HG03066 (cell line): Measurements from ENCODE around the gene GNB1L.

Experiments used
- ATAC-seq: cut with Tn5 transposase; IDR thresholded peaks from one replicate; pipeline ENCODE4 v1.9.1; 2021; ENCODE audit warnings: low read depth; ENCODE audit not compliant: unreplicated experiment

The GNB1L gene

GRCh38 chr22:19877626-19878339 is 23.1 kb upstream of the GNB1L start:
- no peak for ATAC-seq

DNA sequence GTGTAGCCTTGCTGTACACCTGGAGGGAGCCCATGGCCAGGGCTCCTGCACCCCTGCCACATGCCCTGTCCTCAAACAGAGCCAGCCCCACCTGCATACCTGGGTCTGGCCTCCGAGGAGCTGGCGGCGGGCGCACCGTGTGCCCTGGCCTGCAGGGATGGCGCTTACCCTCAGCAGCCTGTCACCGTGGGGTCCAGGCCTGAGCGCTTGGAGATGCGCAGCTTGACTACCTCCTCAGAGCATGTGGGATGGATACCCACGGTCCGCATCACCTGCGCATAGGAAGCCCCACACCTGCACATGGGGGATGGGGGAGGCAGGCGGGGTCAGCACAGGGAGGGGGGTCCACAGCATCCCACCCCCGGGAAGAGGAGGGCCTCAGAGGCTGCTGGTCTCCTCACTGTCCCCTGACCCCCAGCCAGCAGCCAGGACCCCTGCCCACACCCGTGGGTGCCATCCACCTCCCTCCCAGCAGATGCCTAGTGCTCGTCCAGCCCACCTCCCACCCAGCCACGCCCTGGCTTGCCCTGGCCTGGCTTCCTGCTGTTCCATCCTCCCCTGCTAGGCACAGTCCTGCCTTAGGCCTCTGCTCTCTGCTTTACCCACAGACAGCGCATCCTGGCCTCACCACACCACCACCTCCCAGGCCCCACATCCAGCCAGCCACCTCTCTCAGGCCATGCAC is 22.4 kb upstream of the GNB1L start:
- ATAC-seq, result no peak

- no peak for ATAC-seq
These were observed 21.8 kb upstream of the GNB1L start for GRCh38 chr22:19876314-19876940.

DNA sequence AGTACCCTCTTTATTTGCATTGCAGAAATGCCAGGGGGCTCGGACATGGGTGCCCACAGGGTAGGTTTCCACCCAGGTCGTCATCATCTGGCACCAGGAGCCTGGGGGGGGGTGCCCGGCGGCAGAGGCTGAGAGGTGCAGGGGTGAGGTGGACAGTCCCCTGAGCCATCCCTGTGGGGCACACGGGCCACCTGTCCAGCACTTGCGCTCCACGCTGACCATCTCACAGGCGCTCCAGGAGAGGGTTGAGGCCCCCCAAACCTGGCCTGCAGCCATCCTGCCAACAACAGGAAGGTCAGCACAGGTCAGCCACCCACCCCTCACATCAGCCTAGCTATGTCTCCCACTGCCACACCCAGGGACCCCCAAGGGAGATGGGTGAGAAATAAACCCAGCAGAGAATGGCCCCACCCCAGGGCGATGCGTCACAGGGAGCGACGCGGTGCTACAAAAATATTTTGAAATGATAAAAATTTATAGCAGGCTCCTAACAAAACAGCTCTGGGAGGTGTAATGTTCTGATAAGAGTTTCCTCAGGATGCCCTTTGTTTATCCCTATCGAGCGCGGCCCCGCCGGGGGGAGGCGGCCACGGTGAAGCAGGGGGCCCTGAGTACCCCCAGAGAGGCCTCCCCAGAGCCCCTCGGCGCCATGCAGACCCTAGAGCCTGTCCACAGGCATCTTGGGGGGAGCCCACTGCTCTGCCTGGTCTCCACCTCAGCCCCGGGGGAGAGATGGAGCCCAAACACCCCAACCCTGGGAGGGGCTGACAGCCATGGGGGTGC is 21.0 kb upstream of the GNB1L start:
- ATAC-seq, result no peak

- ATAC-seq, result no peak
These were observed 20.4 kb upstream of the GNB1L start for GRCh38 chr22:19875061-19875530.

DNA sequence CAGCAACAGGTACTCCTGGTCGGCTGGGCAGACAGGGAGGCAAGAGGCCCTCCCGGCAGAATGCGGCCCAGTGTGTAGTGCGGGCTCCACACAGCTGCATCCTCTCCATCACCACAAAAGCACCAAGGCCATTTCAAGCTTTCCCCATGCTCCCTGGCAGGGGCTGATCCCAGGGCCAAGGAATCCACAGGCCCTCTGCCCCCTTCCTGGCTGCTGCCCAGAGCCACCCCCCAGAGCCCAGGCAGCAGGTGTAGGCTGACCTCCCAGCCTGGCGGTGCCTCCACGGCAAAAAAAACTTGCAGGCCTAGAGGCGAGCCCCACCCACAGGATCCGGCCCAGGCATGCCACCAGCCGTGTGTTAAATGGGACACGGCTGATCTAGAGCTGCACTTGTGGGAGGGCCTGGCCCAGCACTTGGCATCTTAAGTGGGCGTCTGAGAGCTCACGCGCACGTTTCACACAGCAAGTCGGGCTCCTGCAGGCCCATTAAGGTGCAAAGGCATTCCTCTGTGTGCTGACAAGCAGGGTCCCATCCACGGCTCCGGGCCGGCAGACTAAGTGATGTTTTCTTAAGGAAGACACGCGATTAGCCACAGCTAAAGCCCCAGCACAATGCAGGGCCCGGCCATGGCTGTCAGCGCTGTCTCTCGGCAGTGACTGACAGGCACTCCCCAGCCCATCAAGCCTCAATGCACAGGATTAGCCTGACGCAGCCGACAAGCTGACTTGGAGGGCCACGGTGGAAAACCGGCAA is 19.8 kb upstream of the GNB1L start:
- ATAC-seq, result no peak

DNA sequence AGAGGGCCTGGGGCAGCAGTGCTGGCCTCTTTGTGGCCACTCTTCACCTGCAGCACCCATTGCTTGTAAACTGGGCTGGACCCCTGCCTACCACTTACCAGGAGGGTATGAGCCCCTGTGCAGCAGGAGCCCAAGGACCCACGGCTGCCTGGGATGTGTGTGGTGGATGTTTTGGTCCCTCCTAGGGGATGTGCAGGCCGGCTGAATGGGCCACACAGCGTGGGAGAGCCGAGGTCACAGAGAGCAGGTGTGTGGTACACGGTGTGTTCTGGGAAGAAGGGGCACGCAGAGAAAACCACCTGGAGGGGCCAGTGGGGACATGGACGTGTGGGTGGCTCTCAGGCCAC is 19.3 kb upstream of the GNB1L start:
- no peak for ATAC-seq

- ATAC-seq, result no peak
These were observed 18.7 kb upstream of the GNB1L start for GRCh38 chr22:19873138-19873959.

GRCh38 chr22:19872779-19873137 is 18.1 kb upstream of the GNB1L start:
- ATAC-seq, result no peak

DNA sequence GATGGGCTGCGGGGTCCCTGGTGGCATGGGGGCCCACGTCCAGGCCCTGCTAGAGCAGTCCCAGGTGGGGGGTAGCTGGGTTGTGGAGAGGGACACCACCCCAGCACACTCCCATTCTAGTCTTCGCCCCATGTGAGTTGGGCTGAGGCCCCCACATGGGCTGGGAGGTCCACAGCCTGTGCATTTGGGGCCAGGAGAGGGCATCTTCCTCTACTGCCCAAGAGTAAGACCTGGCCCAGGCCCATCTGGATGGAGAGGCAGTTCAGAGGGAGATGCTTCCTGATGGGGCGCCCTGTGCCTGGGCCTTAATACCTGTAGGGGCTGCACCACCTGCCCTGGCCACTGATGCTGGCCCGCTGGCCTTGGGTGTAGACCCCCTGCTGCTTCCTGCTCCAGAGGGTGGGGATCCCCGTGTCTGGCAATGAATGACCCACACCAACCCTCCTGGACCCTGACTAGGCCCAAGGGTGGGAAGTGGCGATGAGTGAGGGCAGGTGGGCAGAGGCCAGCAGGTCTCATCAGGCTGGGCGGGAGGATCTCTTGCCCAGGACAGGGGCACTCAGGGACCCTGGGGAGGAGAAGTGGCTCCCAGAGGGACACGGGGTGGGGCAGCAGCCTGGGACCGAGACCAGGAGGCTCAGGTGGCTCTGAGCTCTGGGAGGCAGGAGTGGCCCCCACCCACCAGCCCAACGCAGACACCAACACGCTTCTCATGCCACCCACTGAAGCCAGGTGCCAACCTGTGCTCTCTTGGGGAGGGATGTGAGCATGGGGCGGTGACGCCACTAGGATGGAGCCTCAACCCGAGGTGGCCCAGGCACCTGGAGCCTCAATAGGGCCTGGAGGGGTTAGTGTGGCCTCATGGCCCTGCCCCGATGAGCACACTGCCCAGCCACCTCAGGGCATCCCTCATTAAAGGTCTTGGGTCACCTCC is 17.4 kb upstream of the GNB1L start:
- ATAC-seq, result no peak

GRCh38 chr22:19871023-19871844 is 16.6 kb upstream of the GNB1L start:
- ATAC-seq, result no peak

GRCh38 chr22:19870153-19871022 is 15.7 kb upstream of the GNB1L start:
- ATAC-seq, result no peak

DNA sequence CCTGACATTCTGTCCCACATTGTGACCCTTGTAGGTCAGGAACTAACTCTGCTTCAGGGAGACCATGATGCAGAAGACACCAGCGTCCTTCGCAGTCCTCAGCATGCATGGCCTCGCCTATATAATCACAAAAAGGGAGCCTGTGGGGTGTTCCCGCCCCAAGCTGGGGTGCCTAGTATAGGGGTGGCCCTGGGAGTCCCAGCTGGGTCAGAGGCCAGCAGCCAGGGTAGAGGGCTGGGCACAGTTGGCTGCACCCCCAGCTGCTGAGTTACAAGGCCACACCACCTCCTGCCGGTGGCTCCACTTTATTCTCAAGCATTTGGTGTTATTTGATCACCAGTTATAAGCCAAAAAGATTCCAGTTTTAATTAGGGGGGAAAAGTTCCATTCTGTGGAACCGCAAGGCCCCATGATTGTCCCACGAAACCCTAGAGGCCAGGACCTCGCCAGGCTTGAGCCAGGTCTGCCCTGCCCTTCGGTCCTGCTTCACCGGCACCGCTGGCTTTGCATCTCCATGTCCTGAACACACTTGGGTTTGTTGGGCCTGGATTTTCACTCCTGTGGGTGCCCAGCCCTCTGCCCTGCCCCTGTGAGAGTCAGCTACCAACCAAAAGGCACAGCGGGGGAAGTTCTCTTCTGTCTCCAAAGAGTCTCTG is 15.0 kb upstream of the GNB1L start:
- ATAC-seq, result no peak

- ATAC-seq, result no peak
These were observed 14.2 kb upstream of the GNB1L start for GRCh38 chr22:19868773-19869471.

GRCh38 chr22:19868333-19868732 is 13.7 kb upstream of the GNB1L start:
- no peak for ATAC-seq

DNA sequence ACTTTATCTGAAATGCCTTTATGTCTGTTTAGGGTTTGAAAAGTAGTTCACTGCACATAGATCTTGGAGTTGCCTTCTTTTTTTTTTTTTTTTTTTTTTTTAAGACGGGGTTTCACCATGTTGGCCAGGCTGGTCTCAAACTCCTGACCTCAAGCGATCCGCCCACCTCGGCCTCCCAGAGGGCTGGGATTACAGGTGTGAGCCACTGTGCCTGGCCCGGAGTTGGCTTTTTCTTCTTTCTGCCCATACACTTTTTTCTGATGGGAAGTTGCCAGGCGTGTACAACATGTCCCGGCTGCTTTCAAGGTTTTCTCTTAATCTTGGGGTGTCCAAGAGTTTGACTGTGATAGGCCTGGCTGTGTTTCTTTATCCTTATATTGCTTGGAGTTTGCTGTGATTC is 12.9 kb upstream of the GNB1L start:
- no peak for ATAC-seq
